DMS153 (cell line): ENCODE results near the gene KCNMB1.
"Not testable (repeated sequence)": the region's sequence is repeated elsewhere in the genome, so short reads cannot be mapped to it uniquely, and the experiment has no call there.

Source experiments
- DNase-seq: peaks from one replicate; lab custom pipeline; 2025; lab: John Stamatoyannopoulos, UW

KCNMB1 gene

DNA sequence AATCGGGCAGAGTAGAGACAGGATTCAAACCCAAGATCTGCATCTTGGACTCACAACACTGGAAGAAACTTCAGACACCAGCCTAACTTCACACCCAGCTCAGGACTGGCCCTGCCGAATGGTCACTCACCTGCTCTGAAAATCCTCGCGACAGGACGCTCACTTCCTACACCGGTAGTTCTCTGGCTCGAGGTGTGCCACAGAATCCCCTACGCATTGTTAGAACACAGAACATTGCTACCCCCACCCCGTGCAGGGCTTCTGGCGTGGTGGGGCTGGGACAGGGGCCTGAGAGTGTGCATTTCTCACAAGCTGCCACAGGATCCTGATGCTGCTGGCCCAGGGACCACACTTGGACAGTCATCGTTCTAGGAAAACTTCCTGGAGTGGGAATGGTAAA is 12.1 kb downstream of the KCNMB1 start:
- DNase-seq: no peak

GRCh38 chr5:170376526-170376925 is 12.6 kb downstream of the KCNMB1 start:
- DNase-seq: not testable (repeated sequence)

GRCh38 chr5:170375283-170375682 is 13.9 kb downstream of the KCNMB1 start:
- no peak for DNase-seq

DNA sequence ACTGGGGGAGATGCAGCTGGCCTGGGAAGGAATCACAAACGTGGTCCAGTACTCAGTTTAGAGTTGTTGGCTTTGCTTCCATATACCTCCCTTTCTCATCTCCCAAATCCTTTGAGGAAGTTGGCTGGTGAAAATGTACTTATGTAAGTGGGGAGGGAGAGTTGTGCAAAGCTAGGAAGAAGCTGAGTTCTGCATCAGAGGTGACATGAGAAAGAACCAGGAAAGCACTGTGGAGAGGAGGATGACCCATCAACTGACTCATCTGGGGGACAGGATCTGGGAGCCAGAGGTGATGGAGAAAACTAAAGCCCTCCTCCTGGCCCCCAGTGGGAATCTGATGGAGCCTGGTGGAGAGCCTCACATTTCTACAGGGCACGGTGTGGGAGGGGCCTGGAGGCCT is 16.2 kb downstream of the KCNMB1 start:
- no peak for DNase-seq

DNA sequence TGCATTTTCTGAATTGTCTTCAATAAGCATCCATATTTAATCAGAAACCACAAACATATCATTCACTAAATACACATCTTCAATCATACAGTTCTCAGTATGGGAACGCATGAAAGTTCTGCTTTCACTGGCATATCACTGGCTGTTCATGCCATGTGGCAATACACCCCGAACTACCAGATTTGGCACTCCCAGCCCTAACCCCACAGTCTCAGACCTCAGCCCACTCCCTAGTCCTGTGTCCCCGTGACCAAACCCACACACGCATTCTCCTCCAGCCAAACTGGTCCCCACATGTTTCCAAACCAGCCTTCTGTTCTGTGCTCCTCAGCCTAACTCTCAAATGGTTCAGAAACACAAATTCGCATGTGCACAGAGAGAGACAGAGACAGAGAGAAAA is 20.6 kb downstream of the KCNMB1 start:
- no peak for DNase-seq

DNA sequence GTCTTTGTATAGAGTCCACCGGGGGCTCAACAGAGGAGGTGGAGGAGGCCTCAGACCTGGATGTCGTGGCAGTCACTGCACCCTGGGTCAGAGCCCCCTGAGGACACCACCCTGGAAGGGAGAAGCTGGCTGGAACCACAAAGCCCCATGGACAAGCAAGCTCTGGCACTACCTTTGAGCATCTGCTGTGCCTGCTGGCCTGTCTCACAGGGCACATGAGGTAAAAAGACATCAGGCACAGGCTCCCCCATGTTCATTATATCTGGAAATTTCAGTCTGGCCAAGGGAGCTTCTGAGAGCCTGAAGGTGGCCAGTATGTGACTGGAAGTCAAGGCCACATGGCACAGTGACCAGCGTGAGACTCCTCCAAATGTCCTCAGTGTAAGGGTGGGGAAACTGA is 22.9 kb downstream of the KCNMB1 start:
- no peak for DNase-seq

DNA sequence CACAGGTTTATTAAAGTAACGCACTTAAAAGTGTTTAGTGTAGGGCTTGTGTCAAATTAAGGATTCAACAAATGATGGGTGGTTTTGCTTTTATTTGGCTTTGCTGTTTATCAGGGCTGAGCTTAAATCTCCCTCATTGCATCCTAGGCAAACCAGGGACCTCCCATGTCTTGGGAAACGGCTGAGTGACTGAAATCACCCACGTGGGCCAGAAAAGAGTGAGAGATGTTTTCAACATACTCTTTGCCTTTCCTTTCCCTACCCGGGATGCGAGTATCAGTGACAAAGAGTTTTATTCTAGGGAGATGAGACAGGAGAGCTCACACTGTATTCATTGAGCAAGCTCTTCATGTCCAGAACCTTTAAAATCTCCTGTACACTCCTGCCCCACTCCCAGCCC is 23.3 kb downstream of the KCNMB1 start:
- no peak for DNase-seq

DNA sequence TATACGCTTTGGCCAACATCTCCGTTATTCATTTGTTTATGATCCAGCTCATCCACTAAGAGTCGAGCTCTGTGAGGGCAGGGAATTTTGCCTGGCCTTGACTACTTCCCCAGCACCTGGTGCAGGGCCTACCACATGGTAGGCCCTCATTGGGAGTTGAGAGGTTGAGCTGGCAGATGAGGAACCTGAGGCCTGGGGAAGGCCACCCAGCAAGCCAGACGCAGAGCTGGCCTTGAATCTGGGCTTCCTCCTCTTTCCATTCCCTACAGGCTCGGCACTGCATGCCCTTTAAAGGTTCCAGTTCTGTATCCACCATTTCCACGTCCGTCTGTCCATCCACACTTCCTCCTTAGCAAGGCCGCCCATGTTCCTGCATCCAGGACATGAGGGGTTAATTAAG is 24.2 kb downstream of the KCNMB1 start:
- no peak for DNase-seq

GRCh38 chr5:170363671-170364070 is 25.5 kb downstream of the KCNMB1 start:
- no peak for DNase-seq

GRCh38 chr5:170362656-170363055 is 26.5 kb downstream of the KCNMB1 start:
- DNase-seq: no peak

DNA sequence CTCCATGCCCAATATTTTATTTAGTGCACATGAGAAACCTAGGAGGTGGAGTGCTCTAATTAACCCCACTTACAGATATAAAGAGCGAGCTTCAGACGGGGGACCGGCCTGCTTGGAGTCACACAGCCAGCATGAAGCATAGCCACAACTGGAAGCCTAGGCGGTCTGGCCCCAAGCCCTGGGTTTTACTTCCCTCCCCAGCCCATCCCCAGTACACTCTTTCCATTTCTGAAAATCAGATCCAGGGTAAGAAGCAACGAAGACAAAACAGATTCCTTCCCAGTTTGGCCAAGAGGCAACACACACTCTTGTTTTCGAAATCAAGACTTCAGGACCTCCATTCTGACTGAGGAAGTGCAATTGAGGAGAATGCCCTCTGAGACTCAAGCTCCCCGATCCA is 27.1 kb downstream of the KCNMB1 start:
- DNase-seq: no peak

- DNase-seq: no peak
These were observed 27.6 kb downstream of the KCNMB1 start for GRCh38 chr5:170361616-170362015.

DNA sequence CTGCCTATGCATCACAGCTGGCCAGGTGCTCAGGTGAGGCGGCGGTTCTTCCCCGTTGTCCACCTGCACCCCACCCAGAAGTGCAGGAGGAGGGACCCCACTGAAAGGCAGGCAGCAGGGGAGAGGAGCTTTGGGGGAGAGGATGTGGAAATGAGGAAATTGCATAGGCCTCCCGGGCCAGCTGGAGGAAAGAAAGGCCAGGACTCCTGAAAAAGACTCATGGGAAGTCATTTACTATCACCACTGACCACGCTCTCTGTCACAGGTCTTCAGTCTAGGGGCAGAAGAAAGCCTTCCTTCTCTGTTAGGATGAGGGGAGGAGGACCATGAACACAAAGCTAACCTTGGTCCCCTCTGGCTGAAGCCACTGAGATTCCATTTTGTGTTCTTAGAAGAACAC is 28.1 kb downstream of the KCNMB1 start:
- no peak for DNase-seq

DNA sequence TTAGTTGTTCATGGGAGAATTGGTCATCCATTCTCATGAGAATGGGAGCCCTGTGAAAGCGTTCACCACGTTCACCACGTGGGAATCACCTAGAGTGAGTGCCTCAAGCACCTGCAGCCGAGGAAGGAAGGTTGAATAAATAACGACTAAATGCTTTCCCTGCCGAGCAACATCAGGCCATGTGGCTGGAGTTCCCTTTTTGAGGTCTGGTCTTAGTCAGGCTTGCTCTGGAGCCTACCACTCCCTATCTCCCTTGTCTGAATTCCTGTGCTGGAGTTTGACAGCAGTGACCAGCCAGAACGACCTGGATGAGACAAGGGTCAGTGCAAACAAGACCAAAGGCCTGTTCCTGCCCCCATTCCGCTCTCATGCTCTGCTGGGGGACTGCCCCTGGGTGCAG is 28.5 kb downstream of the KCNMB1 start:
- DNase-seq: no peak

GRCh38 chr5:170357955-170358444 is 31.2 kb downstream of the KCNMB1 start:
- no peak for DNase-seq

- DNase-seq: no peak
These were observed 33.5 kb downstream of the KCNMB1 start for GRCh38 chr5:170355601-170356098.

GRCh38 chr5:170353961-170354360 is 35.2 kb downstream of the KCNMB1 start:
- DNase-seq: no peak

- no peak for DNase-seq
These were observed 36.0 kb downstream of the KCNMB1 start for GRCh38 chr5:170353011-170353761.

GRCh38 chr5:170348137-170348633 is 41.0 kb downstream of the KCNMB1 start:
- no peak for DNase-seq

DNA sequence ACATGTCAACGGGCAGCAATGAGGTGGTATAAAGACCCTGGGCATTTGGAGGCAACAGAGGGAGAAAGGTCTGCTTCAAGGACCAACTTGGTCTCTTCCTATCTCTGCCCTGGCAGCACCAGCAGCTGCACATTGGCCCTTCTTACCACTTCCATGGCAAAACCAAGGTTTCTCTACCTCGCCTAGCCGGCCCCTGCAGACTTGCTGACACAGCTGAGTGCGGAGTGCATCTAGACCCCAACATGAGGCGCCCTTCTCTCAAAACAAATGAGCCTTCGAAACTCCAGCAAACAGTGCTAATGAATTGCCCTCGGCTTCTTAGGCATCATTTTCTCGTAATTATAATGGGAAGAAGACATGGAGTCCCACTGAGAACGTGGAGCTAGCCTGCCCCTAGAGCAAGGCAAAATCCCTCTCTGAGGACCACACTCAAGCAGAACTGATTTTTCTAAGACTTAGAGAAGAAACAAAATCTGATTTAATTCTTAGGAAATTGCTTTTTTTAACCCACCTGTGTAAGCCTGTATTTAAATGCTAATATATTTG is 42.1 kb downstream of the KCNMB1 start:
- no peak for DNase-seq

DNA sequence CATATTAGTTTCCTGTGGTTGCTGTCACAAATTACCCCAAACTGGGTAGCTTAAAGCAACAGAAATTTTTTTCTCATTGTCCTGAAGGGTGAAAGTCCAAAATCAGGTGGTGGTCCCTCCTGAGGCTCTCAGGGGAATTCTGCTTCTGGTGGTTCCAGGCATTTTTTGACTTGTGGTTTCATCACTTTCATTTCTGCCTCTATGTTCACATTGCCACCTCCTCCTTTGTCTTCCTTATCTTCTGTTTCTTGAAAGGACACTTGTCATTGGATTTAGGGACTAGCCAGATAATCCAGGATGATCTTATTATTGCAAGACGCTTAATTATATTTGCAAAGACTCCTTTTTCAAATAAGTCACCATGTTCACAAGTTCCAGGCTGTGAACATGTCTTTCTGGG is 43.2 kb downstream of the KCNMB1 start:
- DNase-seq: no peak

DNA sequence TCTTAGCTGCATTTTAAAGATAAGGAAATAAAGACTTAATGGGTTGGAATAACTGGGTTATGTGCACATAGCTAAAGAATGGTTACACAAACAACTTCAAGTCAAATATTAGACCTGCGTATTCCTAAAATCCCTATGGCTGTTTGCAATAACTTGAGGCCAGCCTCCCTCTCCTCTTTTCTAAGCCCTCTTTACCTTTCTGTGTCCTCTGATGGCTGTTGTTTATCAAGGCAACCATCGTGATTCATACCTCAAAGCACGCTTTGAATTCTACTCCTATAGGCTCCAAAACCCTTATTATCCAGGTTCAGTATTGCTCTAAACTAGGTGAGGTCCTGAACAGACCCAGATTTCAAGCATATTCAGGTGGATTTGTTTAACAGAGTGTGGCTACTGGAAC is 46.0 kb downstream of the KCNMB1 start:
- no peak for DNase-seq

DNA sequence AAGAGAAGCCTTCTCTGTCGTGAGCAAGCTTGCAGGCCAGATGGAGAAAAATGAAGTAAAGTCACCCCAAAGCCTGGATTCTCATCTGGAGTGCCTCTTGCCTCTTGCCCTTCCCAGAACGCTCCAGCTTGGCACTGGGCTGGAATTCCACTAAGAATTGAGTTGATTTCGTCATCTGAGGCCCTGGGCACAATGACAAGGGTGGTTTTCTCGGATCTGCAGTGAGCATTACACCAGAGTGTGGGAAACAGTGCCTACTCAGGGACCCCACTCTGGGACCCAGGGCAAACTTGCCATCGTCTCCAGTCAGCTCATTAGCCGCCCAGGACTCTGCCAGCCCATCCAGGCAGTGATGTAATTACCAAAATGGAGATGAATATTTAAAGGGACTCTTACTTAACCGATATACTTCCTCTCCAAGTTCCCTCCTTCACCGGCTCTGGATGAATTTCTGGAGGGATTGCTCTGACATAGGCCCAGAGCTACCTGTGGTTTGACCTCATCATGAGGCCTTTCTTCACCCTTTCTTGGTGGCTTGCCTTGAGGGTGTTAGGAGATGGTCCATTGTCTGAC is 46.9 kb downstream of the KCNMB1 start:
- no peak for DNase-seq
